ENCODE results near the gene TMEM147. TPM values are rescaled to one million over a fixed set of nuclear protein-coding genes. Genes with fewer than 3 reads are reported as not detected.

The TMEM147 gene
- total RNA-seq, 1 donor from 2014 or later, result 77.7 TPM

GRCh38 chr19:35539314-35539713 lies 6.1 kb upstream of the TMEM147 start:
- intact Hi-C loops (cut with DNase I), result no loop called here
- no peak for ATAC-seq

GRCh38 chr19:35539850-35540249 lies 5.6 kb upstream of the TMEM147 start:
- ATAC-seq (no peak), DNase-seq (no peak)
- Histone ChIP-seq H3K9me3 (no peaks in the 10 kb centered on the region), H3K4me1 (no peaks in the 10 kb centered on the region), H3K27ac (no peak overlapping the region), H3K4me3 (no peak overlapping the region), H3K36me3 (no peaks in the 10 kb centered on the region), H3K27me3 (no peaks in the 10 kb centered on the region)
- no peak for TF ChIP-seq CTCF (IDR thresholded peaks at IDR 0.05)
- intact Hi-C loops (cut with DNase I), result no loop called here

More at GRCh38 chr19:35539314-35539713, 6.1 kb upstream of the TMEM147 start:
- no peak for DNase-seq
- H3K4me1 ChIP-seq, result no peaks in the 10 kb centered on the region
- H3K27me3 ChIP-seq, result peaks cover 4% of the 10 kb centered on the region
- no peak overlapping the region for H3K27ac ChIP-seq
- H3K36me3 ChIP-seq, result no peaks in the 10 kb centered on the region
- no peaks in the 10 kb centered on the region for H3K9me3 ChIP-seq
- H3K4me3 ChIP-seq, result no peak overlapping the region
- no peak for TF ChIP-seq CTCF (IDR thresholded peaks at IDR 0.05)

- Histone ChIP-seq H3K27me3 (no peaks in the 10 kb centered on the region), H3K4me1 (no peaks in the 10 kb centered on the region), H3K27ac (no peak overlapping the region), H3K4me3 (no peak overlapping the region), H3K36me3 (no peaks in the 10 kb centered on the region), H3K9me3 (no peaks in the 10 kb centered on the region)
- no peak for TF ChIP-seq CTCF (IDR thresholded peaks at IDR 0.05)
- no peak for ATAC-seq
- intact Hi-C loops (cut with DNase I), result no loop called here
- no peak for DNase-seq
Observed at GRCh38 chr19:35540356-35540927, 5.0 kb upstream of the TMEM147 start.

GRCh38 chr19:35542209-35542608 lies 3.2 kb upstream of the TMEM147 start:
- no peak for TF ChIP-seq CTCF (IDR thresholded peaks at IDR 0.05)
- H3K36me3 ChIP-seq, result no peaks in the 10 kb centered on the region
- H3K27me3 ChIP-seq, result no peaks in the 10 kb centered on the region
- intact Hi-C loops (cut with DNase I), result no loop called here
- H3K4me3 ChIP-seq, result no peak overlapping the region
- peaks cover 10% of the 10 kb centered on the region for H3K4me1 ChIP-seq
- ATAC-seq, result no peak
- no peaks in the 10 kb centered on the region for H3K9me3 ChIP-seq
- no peak for DNase-seq
- H3K27ac ChIP-seq, result no peak overlapping the region

GRCh38 chr19:35543280-35544109 lies 1.9 kb upstream of the TMEM147 start:
- TF ChIP-seq CTCF (IDR thresholded peaks at IDR 0.05), result no peak
- intact Hi-C loops (cut with DNase I), result no loop called here
- H3K9me3 ChIP-seq, result no peaks in the 10 kb centered on the region
- no peak for ATAC-seq
- H3K4me1 ChIP-seq, result peaks cover 10% of the 10 kb centered on the region
- H3K36me3 ChIP-seq, result no peaks in the 10 kb centered on the region
- no peaks in the 10 kb centered on the region for H3K27me3 ChIP-seq
- no peak overlapping the region for H3K4me3 ChIP-seq
- DNase-seq, result no peak
- no peak overlapping the region for H3K27ac ChIP-seq

All from upper lobe of right lung (tissue), 1 donor.